Tibial nerve (tissue), 4 donors: Measurements from ENCODE around the gene TSSK6.

Experiments
- EP300 ChIP-seq, 2 donors: sonication (generic); formaldehyde crosslinking; IDR thresholded peaks; one replicate each; pipeline ENCODE4 v1.6.1; 2017; ENCODE audit warnings: antibody characterized with exemption in 2 of 2, mild to moderate bottlenecking in 1 of 2
- POLR2A ChIP-seq, 2 donors: fragments of 450-650 bp; IDR thresholded peaks; one replicate each; pipeline ENCODE4 v1.6.1; 2017; ENCODE audit warnings: antibody characterized with exemption in 2 of 2, mild to moderate bottlenecking in 2 of 2, moderate library complexity in 2 of 2
- TF ChIP-seq, protein P1 (sequence below), 5 experiments: fragments of 200-600 bp in 3 of 5; fragments of 450-650 bp in 2 of 5; sonication (generic) in 3 of 5; IDR thresholded peaks; one replicate each; pipeline ENCODE4 v1.5.1; 2016 to 2019; ENCODE audit warnings: antibody characterized with exemption in 5 of 5, mild to moderate bottlenecking in 3 of 5, moderate library complexity in 2 of 5

DNA sequence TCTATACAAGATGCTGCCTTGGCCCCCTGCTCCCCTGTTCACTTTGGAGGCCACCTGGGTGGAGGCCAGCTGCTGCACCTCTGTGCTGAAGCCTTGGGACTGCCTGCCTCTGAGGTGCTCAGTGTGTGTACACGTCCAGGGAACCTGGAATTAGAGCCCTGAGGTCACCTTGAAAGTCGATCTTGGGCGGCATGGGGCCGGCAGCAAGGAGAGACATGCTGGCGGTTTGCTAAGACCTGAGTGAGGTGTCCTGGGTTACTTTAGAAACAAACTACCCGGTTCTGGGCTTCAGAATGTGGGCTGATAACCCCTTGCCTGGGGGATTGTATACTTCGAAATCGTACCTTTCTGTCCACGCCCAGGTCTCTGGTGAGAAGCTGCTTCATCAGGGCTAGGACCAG lies 25.5 kb downstream of the TSSK6 start:
- TF ChIP-seq EP300 (IDR thresholded peaks at IDR 0.05): no peak
- TF ChIP-seq, protein P1, sequence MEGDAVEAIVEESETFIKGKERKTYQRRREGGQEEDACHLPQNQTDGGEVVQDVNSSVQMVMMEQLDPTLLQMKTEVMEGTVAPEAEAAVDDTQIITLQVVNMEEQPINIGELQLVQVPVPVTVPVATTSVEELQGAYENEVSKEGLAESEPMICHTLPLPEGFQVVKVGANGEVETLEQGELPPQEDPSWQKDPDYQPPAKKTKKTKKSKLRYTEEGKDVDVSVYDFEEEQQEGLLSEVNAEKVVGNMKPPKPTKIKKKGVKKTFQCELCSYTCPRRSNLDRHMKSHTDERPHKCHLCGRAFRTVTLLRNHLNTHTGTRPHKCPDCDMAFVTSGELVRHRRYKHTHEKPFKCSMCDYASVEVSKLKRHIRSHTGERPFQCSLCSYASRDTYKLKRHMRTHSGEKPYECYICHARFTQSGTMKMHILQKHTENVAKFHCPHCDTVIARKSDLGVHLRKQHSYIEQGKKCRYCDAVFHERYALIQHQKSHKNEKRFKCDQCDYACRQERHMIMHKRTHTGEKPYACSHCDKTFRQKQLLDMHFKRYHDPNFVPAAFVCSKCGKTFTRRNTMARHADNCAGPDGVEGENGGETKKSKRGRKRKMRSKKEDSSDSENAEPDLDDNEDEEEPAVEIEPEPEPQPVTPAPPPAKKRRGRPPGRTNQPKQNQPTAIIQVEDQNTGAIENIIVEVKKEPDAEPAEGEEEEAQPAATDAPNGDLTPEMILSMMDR (IDR thresholded peaks at IDR 0.05): no peak
- TF ChIP-seq POLR2A (IDR thresholded peaks at IDR 0.05): no peak
